Activated effector memory CD4-positive, alpha-beta T cell treated with Interleukin-2 at 50 U/mL for 16 hours (primary cell): Measurements from ENCODE around the gene KCNC1.

Experiments
- DNase-seq: peaks from one replicate; pipeline ENCODE4 v3.0.0-alpha.2; 2020

The KCNC1 gene

DNA sequence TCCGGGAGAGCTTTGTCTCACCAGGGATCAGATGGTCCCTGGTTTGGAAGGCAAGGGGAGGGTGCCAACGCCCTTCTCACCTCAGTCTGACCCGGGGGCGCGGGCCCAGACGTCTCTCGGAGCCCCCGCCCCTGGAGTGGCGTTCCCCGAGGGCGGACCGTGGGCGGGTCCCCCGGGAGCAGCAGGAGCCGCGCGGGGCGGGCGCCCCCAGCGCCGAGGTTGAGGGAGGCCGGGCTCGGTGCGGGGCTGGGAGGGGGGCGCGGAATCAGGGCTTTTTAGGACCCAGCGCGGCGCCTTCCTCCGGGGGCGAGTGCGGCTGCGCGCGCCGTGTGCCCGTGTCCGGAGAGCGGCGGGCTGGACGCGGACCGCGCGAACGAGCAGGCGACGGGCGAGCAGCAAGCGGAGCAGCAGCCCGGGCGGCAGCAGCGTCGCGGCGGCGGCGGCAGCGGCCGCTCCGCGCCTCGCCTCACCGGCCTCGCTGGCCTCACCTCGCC, at the start of gene KCNC1:
Gene KCNC1 (plus strand): TSS at position 364 of the 494 bp plus-strand sequence. CDS start 1,222 bp downstream, outside the sequence.
- no peak for DNase-seq

GRCh38 chr11:17686231-17686980, 48.2 kb upstream of the KCNC1 start:
- DNase-seq = no peak

DNA sequence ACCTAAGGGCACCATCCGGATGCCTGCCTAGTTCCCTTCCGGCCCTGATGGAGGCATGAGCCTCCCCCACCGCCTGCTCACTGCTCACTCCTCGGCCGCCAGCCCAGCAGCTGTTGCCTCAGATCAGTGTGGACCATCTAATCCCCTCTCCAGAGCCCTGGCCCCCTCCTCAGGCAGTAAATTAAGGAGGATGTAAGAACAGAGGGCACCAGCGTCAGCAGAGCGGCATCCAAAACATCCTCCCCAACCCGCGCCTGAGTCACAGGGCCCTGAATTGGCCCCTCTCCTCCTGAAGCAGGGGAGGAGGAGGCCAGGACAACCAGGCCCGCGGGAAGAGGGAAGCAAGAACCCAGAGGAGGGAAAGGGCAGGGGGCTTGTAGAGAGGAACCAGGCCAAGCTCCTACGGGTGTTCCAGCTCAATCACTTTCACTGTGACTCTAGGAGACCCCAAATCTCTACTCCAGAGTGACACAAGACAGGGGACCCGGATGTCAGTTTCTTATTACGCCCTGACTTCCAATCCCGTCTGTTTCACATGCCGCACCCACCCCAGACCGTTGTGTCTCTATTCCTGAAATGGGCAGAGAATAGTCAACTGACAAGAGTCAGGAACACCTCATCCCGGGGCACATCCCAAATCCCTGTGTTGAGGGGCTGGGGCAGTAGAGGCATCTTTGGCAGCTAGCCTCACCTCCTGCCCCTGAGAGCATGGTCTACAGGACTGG, 46.5 kb upstream of the KCNC1 start:
- no peak for DNase-seq

GRCh38 chr11:17691550-17691949, 43.0 kb upstream of the KCNC1 start:
- no peak for DNase-seq

DNA sequence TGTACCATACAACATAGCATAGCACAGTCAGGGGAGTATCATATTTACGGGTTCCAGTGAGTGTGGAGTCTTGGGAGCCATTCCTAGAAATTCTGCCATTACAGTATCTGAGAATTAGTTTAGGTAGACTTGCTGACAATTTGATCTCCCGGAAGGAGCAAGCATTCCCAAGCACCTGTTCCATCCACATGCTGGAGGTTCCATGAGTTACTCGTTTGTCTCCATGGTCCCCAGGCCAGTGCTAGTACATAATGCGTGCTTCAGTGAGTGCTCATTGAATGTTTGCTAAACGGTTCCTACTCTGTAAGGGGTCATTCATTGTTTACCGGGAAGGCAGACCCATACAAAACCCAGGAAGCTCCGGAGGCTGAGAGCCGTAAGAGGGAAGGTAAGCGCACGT, 42.6 kb upstream of the KCNC1 start:
- no peak for DNase-seq

- no peak for DNase-seq
Observed at GRCh38 chr11:17692931-17693330, 41.6 kb upstream of the KCNC1 start.

GRCh38 chr11:17693531-17693930, 41.0 kb upstream of the KCNC1 start:
- DNase-seq = no peak

DNA sequence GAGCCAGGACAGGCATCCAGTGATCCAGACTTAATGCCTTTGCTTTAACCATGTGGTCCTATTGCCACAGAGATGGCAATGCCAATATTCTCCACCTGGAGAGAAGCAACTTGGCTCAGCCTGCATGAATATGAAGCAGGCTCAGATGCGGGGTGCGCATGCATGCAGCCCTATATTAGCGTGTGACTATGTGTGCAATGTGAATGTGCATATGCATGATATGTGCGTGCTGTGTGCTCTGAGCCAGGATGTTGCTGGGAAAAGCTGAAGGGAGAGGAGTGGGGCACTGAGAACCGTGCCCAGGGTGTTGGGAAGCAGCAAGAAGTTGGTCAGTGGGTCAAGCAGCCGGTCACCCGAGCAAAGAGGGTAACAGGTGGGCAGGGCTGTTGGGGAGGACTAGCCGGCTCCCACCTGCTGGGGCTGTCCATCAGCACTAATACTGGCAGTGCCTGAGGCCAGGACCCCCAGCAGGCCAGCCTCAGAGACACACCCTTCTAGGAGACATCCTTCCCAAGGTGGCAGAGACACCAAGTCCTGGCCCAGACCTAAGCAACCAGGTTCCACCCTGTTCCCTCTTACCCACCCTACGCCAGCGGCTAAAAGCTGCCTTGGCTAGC, 40.0 kb upstream of the KCNC1 start:
- no peak for DNase-seq

DNA sequence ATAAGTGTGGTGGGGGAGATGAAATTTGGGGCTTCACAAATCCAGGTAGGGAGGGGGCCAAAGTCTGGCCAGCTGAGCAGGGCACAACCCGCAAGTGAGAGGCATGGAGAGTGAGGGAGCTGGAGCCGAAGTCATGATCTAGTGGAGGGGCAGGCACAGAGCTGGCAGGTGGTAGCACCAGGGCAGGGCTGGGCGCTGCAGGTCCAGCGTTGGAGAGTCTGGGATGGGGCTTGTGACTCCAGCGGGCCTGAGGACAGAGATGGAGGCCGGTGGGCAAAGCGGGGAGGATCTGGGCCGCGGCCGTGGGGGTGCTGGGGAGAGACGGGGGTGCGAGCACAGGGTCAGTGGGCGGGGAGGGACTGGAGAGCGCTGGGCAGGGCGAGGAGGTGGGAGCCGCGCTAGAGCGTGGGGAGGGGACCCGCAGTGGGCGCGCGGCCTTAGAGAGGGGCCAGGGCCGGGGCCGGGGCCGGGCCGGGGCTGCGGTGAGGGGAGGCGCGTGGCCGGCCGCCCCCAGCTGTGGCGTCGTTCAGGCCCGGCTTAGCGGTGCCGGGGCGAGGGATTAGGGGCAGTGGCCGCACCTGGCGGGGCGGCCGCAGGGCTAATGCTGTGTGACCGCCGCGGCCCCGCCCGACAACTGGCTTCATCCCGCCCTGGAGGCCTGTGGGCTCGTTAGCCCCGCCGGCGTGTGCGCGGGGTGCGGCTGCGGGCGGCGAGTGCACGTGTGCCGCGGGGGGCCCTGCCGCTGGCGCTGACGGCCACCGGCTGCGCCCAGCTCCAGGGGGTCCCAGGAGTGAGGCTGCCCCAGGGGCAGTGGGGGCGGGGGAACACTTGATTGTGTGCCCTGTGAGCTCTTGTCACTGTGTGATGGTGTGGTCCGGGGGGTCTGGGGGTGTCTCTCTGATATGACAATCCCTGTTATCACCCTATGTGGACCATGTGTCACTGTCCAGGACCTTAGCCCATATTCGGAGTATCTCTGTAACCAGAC, 38.8 kb upstream of the KCNC1 start:
- no peak for DNase-seq

DNA sequence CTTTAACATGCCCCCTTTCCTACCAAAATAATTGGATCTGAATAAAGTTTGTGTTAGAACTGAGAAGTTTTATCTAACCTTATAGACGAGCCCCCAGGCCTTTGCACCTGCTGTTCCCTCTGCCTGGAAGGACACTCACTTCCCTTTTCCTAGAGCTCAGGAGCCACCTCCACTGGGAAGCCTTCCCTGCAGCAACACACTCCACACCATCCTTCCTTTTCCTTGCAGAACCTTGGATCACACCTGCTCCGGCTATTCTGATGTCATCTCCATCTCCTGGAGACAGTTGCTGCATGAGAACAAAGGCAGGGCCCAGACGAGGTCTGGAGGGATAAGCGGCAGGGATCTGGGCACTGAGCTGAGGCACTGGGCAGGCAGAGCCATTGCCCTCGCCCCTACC, 37.8 kb upstream of the KCNC1 start:
- no peak for DNase-seq

GRCh38 chr11:17697175-17697949, 37.2 kb upstream of the KCNC1 start:
- DNase-seq = no peak

- no peak for DNase-seq
Observed at GRCh38 chr11:17699147-17700114, 35.1 kb upstream of the KCNC1 start.

DNA sequence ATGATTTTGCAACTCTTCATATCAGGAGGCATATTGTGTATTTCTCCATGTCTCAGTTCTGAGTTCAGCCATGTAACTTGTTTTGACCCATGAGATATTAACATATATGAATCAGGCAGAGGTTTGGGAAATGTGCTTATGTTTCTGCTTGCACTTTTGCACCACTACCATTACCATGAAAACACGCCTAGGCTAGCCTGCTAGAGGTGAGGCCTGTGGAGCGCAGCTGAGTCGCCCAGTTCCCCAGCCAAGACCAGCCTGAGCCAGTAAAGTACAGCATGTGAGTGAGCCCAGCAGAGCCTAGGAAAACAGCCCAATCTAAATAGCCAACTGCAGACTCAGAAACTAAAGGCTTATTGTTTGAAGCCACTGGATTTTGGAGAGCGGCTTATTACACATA, 33.6 kb upstream of the KCNC1 start:
- no peak for DNase-seq

GRCh38 chr11:17702876-17703275, 31.7 kb upstream of the KCNC1 start:
- DNase-seq = no peak

GRCh38 chr11:17703951-17704350, 30.6 kb upstream of the KCNC1 start:
- no peak for DNase-seq

- no peak for DNase-seq
Observed at GRCh38 chr11:17707830-17708229, 26.8 kb upstream of the KCNC1 start.

- no peak for DNase-seq
Observed at GRCh38 chr11:17711836-17712235, 22.7 kb upstream of the KCNC1 start.

DNA sequence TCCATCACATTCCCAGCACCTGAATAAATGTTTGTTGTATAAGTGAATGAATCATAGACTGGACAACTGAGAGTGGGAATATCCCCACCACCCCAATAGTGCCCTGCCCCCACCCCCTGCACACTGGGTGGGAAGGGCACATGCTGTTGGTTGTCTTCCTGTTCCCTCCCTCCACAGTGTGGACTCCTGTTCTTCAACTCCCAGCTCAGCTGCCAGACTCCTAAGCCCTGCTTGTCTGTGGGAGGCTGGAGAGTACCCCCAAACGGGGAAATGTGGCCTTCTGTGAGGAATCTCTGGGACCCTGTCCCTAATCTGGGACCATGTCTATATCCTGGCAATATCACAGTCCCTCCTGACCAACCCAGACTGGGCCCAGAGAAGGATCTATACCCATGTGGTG, 20.7 kb upstream of the KCNC1 start:
- DNase-seq = no peak

GRCh38 chr11:17714356-17714854, 20.2 kb upstream of the KCNC1 start:
- DNase-seq = no peak

GRCh38 chr11:17714870-17715269, 19.7 kb upstream of the KCNC1 start:
- DNase-seq = no peak
